ENCODE data around the gene EFL1.
"Not testable (repeated sequence)": the region's sequence is repeated elsewhere in the genome, so short reads cannot be mapped to it uniquely, and the experiment has no call there.

EFL1 gene

DNA sequence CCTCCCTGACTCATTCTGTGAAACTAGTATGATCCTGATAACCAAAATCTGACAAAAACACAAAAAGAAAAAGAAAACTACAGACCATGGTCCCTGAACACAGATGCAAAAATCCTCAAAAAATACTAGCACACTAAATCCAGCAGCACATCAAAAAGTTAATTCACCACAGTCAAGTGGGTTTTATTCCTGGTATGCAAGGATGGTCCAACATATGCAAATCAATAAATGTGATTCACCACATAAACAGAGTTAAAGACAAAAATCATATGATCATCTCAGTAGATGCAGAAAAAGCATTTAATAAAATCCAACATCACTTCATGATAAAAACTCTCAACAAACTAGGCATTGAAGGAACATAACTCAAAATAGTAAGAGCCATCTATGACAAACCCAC, 12.9 kb upstream of the EFL1 start:
- no peak for DNase-seq

DNA sequence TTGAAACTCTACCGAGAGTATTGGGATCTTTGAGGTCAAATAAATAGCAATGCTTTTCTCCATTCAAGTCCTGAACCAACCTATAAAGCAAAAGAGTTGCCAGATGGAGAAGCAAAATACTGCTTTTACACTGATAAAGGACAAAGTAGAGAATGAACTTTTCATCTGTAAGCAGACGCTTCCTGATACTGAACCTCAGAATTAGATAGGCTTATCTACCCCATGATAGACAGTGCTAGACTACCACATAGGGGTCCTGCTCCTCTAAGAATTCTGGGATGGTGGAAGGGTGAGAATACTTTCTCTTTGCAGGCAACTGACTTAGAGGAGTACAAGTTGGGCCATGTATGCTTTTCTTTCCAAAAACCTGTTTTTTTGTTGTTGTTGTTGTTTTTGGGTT, 9.6 kb upstream of the EFL1 start:
- DNase-seq = no peak

DNA sequence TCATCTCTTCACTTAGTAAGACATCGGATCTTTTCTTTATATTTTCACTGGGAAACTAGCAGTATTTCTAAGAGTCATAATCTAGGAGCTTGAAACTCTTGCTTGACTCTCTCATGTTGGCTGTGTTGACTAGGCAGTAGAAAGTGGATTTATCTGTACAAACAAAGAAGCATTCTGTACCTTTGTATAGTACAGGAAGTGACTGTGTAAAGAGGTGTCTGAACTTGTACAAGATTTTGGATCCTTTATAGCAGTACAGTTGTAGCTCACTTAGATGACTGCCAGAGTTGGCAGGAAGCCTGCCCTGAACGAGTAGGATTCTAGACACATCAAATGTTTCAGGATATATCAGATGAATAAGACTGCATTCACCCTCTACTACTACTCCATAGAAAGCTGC, 5.9 kb upstream of the EFL1 start:
- DNase-seq = not testable (repeated sequence)

DNA sequence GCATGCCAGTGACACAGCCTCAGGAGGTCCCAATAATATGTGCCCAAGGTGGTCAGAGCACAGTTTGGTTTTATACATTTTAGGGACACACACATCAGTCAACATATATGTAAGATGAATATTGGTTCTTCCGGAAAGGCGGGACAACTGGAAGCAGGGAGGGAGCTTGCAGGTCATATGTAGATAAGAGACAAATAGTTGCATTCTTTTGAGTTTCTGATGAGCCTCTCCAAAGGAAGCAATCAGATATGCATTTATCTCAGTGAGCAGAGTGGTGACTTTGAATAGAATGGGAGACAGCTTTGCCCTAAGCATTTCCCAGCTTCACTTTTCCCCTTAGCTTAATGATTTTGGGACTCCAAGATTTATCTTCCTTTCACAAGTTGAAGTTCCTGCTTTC, 4.6 kb upstream of the EFL1 start:
- DNase-seq = not testable (repeated sequence)

DNA sequence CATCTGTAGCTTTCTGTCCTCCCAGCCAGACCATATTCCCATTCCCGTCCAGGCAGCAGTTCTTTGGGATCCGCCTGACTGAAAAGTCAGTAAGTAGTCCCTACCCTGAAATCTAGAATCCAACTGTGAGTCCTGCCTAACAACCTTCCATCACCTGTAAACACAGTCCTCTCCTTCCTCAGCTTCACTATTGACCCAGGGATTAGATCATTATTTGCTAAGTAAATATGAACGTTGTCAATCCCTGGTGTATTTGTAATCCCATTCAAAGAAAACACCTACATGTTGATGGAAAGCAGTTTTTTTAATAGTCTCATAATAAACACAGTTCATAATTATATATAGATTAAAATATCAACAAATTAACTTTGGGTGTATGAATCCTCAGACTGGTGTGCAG, 816 bp upstream of the EFL1 start:
- no peak for DNase-seq

DNA sequence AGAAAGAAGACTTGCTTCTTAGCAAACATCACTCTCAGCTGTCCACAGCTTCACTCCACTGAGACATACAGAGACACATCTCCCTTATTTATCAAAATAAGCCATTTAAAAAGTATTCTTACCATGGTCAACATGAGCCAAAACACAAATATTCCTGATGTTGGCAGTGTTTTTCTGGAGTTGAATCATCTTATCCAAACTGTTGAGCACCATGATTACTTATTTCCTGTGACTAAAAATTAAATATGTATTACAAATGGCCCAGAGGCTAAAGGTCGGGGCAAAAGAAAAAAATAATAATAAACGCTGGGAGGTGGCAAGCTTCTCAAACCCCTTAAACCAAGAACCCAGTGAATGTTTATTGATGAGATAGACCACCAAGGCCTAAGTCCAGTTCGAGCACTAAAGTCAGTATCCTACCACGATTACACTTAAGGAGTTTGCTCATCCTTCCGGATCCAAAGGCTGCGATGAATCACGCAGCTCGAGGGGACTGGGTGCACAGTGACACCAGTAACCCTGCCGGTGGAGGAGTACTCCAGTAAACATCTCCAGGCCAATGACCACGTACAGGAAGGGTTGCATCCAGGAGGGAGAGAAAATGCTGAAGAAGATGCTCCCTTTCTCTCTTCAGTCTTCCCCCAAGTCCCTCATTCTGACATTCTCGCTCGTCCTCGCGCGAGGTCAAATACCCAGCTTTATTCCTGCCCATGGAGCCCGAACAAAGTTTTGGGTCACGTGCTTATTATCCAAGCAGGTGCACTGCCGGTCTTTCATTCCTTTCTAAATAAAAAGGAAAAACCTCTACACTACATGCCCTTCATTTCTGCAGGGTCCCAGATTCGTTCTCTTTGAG, 740 bp downstream of the EFL1 start:
- DNase-seq = peak; percentile 67

DNA sequence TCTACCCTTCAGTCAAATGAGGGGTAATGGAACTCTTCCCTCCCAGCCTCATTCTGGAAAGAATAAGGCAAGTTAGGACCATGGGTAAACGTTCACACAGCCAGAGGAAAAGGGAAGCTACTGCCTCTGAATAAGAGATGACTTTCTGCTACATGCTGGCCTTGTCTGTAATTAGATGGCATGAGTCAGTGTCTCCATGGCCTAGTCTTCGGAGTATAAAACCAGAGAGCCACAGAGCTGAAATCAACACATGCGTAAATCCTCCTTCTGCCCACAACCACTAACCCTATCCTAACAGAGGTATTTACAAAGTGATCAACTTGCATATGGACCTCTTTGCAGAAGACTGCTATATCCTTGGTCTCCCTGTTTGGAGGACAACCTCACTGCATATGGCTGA, 14.3 kb downstream of the EFL1 start:
- DNase-seq = not testable (repeated sequence)

DNA sequence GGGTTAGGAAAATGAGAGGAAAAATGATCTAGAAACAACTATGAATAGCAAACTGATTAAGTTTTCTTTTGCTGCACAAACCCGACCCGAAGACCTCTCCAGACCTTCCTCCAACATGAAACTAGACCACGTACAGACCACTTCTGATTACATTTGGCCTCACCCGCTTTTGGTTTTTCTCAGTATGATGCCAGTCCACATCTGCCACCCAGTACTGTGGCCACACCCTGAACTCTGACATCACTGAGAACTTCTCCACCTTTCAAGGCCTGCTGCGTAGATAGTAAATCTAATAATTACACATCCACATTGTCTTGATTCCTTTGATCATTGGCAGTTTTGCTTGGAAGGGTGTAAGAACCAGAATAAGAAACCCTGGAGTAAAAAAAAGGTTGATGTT, 16.6 kb downstream of the EFL1 start:
- not testable (repeated sequence) for DNase-seq

DNA sequence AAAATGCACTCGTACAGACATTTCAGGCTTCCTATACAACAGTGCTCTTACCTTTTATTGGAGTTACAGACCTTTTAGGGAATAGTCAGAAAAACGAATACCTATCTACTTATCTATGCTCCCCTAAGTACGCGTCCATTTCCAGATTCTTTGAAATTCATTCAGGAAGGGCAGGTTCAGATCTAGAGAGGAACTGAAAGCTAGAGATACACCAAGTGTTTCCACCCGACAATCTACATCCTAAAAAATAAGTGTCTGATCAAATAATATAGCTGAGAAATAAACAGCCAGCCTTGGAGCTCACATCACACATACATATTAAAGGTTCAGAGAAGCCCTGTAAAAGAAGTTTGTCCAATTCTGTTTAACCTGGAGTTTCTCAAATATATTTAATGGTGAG, 18.9 kb downstream of the EFL1 start:
- DNase-seq = not testable (repeated sequence)

DNA sequence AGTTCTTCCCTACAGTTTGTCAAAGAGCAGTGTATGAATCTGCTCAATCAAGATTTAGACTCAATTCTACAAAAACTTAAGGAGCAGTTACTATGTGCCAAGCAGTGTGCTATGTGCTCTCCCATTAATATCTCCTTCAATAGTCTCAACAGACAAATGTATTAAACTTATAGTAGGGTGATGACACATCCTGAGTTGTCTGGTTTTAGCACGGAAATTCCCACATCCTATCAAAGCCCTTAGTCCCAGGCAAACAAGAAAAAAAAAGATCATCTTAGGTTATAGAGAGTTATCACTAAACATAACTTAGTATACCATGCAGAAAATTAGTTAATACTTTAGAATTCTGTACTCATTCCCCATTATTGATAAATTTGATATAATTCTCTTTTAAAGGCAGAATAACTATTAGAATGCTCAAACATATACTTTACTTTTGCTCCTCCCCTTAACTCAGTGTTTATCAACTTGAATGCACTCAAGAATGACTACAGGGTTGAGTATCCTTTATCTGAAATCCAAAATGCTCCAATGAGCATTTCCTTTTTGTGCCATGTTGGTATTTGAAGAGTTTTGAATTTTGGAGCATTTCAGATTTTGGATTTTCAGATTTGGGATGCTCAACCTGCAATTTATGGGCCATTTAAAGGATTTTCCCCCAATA, 20.6 kb downstream of the EFL1 start:
- DNase-seq = not testable (repeated sequence)

DNA sequence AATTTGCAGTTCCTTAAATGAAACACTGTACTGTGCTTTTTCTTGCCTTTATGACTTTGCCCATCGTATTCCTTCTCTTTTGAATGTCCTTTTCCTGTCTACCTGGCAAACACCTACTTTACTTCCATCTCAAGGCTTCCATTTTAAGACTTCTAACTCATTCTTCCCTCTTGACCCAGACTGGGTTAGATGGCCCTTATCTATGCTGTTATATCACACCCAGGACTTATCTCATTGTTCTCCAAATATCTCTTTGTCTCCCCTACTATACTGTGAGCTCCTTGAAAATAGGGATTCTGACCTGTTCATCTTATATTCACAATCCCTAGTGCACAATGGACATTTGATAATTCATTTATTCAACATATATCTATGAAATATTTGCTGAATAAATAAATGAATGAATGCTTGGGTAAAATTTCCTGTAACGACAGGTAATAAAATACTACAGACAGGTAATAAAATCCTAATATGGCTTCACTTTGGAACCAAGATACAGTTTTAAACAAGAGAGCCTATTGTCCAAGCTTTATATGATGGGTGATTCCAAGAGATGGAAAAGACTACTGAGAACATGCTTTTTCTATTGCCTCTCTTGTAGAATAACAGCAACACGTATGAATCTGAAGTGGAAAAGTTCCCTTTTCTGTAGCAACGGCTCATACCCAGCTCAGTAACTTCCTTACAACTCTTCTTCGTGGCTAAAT, 22.7 kb downstream of the EFL1 start:
- no peak for DNase-seq

DNA sequence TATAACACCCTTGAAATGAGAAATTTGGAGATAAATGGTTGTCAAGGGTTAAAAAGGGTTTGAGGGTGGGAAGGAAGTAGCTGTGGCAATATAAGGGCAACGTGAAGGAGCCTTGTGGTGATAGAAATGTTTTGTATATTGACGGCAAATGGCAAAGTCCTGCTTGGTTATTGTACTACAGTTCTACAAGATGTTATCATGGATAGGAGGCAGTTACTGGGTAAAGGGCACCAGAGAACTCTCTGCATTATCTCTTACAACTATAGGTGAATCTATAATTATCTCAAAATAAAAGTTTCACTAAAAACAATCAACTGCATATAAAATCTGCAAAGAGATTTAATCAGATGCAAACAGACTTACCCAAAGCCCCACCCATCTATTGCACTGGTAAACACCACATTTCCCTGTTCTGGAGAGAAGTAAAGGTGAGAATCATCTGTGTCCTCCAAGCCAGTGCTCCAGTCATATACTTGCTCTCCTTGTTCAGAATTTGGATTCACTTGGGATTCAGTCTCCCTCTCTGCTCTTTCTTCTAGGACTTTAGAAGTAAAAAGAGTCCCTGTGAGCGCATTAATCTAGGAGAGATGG, 24.5 kb downstream of the EFL1 start:
- DNase-seq = not testable (repeated sequence)

DNA sequence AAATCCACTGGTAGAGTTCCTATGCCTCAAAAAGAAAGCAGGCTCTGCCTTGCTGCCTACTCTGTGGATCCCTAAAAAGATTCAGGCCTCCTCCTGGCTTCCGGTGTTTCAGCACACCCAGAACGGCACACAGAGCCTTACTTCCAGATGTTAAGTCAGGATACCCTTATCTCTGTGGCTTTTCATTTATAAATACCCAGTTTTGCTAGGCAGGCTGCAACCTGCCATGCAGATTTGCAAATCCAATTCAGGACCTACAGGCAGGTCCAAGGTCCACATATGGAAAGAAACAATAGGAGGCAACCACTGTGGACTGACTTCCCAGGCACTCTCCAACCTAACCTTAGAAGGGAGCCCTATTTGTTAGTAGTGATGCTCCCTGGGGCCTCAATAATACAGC, 30.7 kb downstream of the EFL1 start:
- DNase-seq = no peak

DNA sequence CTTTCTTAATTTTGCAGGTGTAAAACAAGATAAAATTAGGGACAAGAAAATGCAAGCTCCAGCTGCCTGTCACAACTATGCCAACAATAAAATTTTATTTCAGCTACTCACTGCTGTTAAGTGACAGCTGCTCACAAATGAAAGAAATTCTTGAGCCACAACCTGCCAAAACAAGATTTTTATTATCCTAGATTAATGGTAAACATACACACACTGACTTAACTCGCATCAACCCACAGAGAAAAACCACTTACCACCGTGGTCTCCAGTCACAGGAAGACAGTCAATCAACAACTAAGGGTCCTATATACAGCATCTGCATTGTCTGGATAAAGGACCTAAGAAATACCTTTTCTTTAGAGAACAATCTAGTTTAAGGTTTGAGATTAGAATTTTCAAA, 31.3 kb downstream of the EFL1 start:
- no peak for DNase-seq

DNA sequence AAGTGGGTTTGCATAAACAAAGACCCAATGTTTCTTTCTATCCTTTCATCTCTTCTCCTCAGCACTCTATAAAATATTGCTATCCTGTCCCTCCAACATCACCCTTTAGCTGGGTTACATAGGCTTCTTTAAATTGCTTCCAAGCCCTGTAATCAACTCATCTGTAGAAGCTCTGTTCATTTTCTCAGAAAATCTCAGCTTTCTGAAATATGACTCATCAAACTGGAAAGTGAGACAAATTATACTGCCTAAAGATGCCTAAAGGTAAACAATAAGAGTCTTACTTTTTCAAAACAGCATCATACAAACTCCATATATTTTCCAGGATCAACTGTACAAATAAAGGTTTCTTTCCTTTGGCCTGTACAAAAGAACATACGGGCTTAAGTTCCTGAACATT, 33.8 kb downstream of the EFL1 start:
- DNase-seq = no peak

DNA sequence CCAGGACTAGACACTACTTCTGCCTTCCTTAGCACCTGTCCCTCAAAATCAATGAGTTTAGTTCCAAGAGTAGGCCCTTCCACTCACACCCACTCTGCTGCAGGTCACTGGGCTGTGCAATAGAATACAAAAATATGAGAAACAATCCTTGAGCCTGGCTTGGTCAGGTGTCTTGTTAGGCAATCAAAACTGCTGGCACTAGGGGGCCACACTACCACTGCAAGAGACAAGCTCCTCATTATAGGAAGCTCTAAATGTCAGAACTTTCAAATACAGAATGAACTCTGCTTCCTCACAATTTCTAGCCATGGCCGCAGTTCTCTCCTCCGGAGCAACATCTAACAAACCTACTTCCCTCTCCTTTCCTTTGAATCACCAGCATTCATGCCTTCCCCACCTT, 41.0 kb downstream of the EFL1 start:
- peak; percentile 22 for DNase-seq

DNA sequence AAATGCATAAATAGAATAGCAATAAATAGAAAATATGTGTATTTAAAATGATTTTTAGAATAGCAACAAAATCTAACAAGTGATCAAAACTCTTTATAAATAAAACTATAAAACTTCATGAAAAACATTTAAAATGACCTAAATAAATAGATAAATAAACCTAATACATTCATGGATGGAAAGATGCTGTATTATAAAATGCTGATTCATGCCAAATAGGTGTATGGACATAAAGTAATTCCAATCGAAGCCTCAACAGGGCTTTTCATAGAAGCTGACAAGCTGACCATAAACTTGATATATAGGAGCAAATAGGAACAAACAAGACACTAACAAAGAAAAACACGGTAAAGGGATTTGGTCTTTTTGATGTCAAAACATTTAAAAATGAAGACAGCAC, 46.4 kb downstream of the EFL1 start:
- DNase-seq = not testable (repeated sequence)

DNA sequence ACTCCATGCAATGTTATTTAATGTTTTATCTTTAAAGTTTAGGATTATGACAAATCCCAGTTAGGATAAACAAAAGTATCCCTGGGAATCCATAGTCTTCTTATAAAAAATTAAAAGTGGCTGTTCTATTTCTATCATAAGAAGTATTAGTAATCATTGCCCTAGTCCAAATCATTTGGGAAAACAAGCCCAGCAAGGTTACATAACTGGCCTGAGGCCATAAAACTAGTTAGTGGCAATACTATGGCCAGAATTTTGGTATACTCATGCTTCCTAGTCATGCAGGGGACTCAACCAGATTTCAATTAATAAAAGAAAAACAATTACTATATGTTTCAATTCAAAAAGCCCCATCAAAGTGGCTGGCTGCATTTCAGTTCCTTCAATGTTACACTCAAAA, 50.3 kb downstream of the EFL1 start:
- DNase-seq = not testable (repeated sequence)

DNA sequence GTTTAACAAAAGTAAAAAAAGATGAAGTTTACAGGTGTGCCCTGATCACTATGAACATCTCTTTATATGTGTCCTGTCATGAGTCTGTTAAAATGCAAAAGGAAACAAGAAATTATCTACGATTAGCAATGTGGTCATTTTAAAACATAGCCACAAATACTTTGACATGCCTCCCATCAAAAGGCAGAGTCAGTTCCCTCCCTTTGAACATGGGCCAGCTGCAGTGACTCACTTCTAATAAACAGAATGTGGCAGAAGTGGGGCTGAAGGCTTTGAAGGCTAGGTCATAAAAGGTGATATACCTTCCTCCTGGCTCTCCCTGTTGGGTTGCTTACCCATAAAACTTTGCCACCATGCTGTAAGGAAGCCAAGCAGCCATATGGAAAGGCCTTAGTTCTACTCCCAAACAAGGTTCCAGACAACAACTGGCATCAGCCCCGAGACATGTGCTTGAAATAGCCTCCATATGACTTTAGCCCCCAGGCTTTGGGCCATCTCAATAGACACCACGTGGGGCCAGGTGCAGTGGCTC, 52.4 kb downstream of the EFL1 start:
- DNase-seq = not testable (repeated sequence)

DNA sequence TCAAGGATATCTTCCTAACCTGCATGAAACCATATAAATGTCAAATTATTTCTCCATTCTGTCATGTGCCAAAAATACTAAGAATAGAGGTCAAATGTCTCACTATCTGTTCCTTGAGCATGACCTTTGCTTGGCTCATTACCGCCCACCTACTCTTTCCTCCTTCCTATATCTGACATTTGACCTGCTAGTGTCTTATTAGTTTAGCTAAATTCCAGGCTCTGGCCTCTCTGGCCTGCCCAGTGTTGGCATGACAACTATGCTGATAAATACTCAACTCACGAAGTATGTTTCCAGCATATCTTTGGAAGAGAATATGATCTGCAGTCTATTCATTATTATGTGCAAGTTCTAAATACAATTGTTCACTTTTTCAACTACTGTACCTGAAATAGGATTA, 58.0 kb downstream of the EFL1 start:
- not testable (repeated sequence) for DNase-seq

DNA sequence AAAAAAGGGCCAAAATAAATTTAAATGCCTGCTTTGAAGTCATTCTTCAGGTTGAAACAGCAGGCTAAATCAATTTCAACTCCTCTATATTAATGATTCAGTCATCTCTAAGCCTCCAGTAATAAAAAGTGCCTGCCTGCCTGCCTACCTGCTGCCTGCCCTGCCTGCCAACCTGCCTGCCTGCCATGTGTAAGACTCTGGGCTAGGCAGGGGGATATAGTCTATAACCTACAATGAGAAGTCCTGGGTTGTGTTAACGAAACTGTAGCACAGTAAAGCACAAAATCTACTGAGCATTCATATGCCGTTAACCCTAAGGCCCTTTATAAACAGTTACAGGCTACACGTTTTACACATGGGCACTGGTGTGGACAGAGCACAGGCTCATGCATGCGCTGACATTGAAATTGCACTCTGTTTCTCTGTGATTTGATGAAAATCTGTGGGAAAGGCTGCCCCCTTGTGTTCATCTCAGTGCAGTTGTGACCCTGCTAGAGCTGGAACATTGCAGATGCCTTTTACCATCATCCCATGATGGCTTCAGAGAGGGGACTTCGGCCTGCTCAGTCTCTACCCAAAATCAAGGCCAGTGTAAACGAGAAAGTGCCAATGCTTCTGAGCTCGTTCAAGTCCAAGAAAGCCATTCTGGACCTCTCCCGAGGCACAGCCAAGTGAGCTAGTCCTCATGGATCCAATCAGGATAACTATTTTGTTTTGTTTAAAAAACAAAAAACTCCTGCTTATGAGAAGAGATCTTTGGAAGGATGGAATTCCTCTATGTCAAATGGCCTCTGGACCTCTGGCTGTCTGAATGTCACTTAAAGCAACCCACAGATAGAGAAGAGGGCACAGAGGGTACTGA, 64.6 kb downstream of the EFL1 start:
- peak; percentile 61 for DNase-seq

DNA sequence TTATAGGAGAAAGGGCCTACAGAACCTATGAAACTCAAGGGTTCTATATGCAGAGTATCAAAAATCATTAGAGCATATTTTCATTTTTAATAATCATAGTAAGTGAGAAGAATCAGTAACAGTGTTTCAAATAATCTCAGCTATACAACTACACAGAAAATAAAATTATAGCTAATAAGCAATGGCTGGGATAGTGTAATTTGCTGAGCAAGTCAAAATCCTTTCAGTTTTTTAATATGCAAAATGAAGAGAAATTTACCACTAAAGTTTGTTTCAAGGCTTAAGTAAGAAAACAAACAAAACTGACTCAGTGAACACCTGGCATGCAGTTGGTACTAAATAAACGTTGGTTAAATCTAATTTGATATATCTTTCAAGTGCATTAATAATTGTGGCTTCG, 66.2 kb downstream of the EFL1 start:
- DNase-seq = no peak
